Right lobe of liver (tissue), 4 donors: ENCODE data around the gene PANK1.

Source experiments
- CTCF ChIP-seq, 4 donors: fragments of 200-600 bp in 3 of 4; fragments of 450-650 bp in 1 of 4; IDR thresholded peaks; one replicate each; pipeline versions ENCODE4 v1.5.1 to v1.8.0; 2016 to 2022; ENCODE audit warnings: antibody characterized with exemption in 4 of 4, mild to moderate bottlenecking in 2 of 4
- POLR2A ChIP-seq: fragments of 450-650 bp; IDR thresholded peaks from one replicate; pipeline ENCODE4 v1.6.1; 2017; ENCODE audit warnings: antibody characterized with exemption, mild to moderate bottlenecking
- donor health status: DM: no; HTN: no; CAD: no.
- donor health status: DM: no; HTN: no; CAD: no.
- donor health status: DM: no; HTN: yes; CAD: no.

DNA sequence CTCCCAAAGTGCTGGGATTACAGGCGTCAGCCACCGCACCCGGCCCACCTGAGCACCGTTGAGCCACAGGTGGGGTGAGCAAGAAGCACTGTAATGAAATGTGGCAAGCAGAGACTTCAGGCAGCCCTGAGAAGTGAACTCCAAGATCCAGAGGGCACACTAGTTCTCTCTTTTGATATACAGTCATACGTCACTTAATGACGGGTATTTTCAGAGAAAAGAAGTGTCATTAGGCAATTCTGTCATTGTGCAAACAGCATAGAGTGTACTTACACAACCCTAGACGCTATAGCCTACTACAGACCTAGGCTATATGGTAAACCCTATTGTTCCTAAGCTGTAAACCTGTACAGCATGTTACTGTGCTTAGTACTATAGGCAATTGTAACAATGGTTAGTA is 7.9 kb downstream of the PANK1 start:
- TF ChIP-seq CTCF (IDR thresholded peaks at IDR 0.05) (no peak), POLR2A (no peak)
